Upper lobe of right lung (tissue), 1 donor: ENCODE results near the gene CLDN22. TPM values are rescaled to one million over a fixed set of nuclear protein-coding genes. Genes with fewer than 3 reads are reported as not detected.
A peak's percentile ranks its signal among the peaks of the same experiment; 100 is the strongest.
"Not testable (repeated sequence)": the region's sequence is repeated elsewhere in the genome, so short reads cannot be mapped to it uniquely, and the experiment has no call there.

Experiments
- ATAC-seq: fragments of 200-7000 bp; cut with Tn5 transposase; one replicate; pipeline ENCODE4 v1.9.1; 2020; ENCODE audit warnings: mild to moderate bottlenecking, moderate library complexity
- DNase-seq: peaks from one replicate; pipeline ENCODE4 v3.0.0-alpha.2; 2020
- H3K27ac ChIP-seq: fragments of 200-600 bp; one replicate; pipeline ENCODE4 v1.8.0; 2022
- H3K27me3 ChIP-seq: fragments of 200-600 bp; one replicate; pipeline ENCODE4 v1.8.0; 2022; ENCODE audit warnings: mild to moderate bottlenecking
- H3K36me3 ChIP-seq: fragments of 200-600 bp; one replicate; pipeline ENCODE4 v1.8.0; 2022
- H3K4me1 ChIP-seq: fragments of 200-600 bp; one replicate; pipeline ENCODE4 v1.8.0; 2022
- H3K4me3 ChIP-seq: fragments of 200-600 bp; one replicate; pipeline ENCODE4 v1.8.0; 2022; ENCODE audit warnings: mild to moderate bottlenecking
- H3K9me3 ChIP-seq: fragments of 200-600 bp; one replicate; pipeline ENCODE4 v1.8.0; 2022
- intact Hi-C: fragments of 100-400 bp; cut with DNase I; formaldehyde crosslinking; loops from one replicate; pipeline ENCODE4 v1.11.0; 2022
- total RNA-seq: library from RNA; stranded (reverse); fragmentation: NEBNext Ultra II Directional; extraction: Animal tissue kit (Norgen Biotek cat#: 25700); gene quantifications from one replicate; pipeline ENCODE4 v1.2.1, GENCODE V29; 2021
- TF ChIP-seq, protein P1 (sequence below): fragments of 200-600 bp; IDR thresholded peaks from one replicate; pipeline ENCODE4 v1.8.0; 2022; ENCODE audit warnings: antibody characterized with exemption
- donor health status: DM: no; HTN: yes; CAD: no; lungs with severe emphysema.

CLDN22 gene
- total RNA-seq, 1 donor from 2014 or later, result not detected

DNA sequence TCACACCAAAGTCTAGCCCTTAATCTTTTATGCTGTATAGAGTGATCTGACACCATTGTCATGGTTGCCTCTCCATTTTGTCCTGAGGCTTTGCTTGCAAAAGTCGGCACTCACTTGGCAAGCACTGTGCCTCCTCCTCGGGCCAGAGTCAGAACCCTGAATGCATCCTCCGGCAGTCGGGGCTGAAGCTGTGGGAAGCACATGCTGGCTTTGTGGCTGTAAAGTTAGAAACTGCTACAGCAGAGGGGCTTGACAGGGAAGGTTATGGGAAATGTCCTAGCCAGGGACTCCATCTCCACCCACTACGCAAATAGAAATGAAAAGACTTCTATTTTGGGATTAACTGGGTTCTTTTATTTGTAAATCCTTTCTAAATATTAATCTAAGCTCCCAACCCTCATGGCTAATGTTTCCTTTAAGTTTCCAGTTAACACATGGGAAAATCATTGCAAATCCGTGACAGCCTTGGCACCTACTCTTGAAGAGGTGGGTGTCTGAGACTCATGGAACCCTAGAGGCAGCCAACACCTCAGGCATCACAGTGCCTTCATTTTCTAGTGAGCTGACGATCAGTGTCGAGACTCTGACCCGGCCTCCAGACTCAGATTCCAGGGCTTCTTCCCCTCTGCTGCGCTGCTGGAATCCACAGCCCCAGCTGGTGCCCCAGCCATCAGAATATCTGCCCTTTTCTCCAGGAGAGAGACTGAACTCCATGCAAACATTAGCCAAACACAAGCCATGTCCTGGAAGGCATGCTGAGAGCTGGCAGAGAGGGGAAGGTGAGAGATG, 10.1 kb upstream of the CLDN22 start:
- TF ChIP-seq, protein P1, sequence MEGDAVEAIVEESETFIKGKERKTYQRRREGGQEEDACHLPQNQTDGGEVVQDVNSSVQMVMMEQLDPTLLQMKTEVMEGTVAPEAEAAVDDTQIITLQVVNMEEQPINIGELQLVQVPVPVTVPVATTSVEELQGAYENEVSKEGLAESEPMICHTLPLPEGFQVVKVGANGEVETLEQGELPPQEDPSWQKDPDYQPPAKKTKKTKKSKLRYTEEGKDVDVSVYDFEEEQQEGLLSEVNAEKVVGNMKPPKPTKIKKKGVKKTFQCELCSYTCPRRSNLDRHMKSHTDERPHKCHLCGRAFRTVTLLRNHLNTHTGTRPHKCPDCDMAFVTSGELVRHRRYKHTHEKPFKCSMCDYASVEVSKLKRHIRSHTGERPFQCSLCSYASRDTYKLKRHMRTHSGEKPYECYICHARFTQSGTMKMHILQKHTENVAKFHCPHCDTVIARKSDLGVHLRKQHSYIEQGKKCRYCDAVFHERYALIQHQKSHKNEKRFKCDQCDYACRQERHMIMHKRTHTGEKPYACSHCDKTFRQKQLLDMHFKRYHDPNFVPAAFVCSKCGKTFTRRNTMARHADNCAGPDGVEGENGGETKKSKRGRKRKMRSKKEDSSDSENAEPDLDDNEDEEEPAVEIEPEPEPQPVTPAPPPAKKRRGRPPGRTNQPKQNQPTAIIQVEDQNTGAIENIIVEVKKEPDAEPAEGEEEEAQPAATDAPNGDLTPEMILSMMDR, result no peak
- no peaks in the 10 kb centered on the region for H3K36me3 ChIP-seq
- no peak overlapping the region for H3K27ac ChIP-seq
- DNase-seq (no peak), ATAC-seq (no peak)
- H3K4me3 ChIP-seq, result no peak overlapping the region
- no peaks in the 10 kb centered on the region for H3K9me3 ChIP-seq
- no peaks in the 10 kb centered on the region for H3K4me1 ChIP-seq
- H3K27me3 ChIP-seq, result no peaks in the 10 kb centered on the region
- intact Hi-C loops, result no loop called here

DNA sequence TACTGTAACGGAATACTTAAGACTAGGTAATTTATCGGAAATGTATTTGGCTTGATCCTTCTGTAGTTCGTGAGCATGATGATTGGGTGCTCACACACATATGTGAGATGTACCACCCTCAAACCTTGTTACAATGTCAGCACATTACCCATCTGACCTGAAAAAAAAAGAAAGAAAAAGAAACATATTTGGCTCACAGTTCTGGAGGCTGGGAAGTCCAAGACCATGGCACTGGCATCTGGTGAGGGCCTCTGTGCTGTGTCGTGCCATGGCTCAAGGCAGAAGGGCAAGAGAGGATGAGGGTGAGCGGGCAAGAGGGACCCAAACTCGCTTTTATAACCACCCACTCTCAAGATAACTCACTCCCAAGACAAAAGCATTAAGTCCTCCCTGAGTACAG, 9.2 kb upstream of the CLDN22 start:
- DNase-seq (no peak), ATAC-seq (no peak)
- H3K27me3 ChIP-seq, result no peaks in the 10 kb centered on the region
- H3K36me3 ChIP-seq, result no peaks in the 10 kb centered on the region
- intact Hi-C loops, result no loop called here
- no peaks in the 10 kb centered on the region for H3K9me3 ChIP-seq
- no peak overlapping the region for H3K27ac ChIP-seq
- TF ChIP-seq, protein P1, result no peak
- no peak overlapping the region for H3K4me3 ChIP-seq
- no peaks in the 10 kb centered on the region for H3K4me1 ChIP-seq

DNA sequence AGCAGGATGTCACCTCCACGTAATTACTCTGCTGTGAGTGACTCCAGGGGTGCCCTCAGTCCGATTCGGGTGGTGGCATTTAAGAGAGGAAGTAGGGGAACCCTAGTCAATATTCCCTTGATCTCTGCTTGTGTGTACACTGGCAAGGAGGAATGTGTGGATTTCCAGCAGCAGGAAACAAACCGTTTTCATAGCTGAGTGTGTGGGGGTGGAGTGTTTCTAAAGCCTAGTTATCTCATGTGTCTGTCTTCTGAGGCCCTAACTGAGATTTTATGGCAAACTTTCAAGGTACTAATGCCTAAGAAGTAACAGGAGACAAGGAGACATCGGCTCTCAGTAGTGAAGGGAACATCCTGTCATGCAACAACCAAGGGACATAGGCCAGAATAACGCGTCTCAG, 8.8 kb upstream of the CLDN22 start:
- H3K9me3 ChIP-seq, result no peaks in the 10 kb centered on the region
- H3K27me3 ChIP-seq, result no peaks in the 10 kb centered on the region
- TF ChIP-seq, protein P1, result no peak
- intact Hi-C loops, result no loop called here
- H3K4me1 ChIP-seq, result no peaks in the 10 kb centered on the region
- no peak overlapping the region for H3K4me3 ChIP-seq
- ATAC-seq (no peak), DNase-seq (no peak)
- H3K27ac ChIP-seq, result no peak overlapping the region
- H3K36me3 ChIP-seq, result no peaks in the 10 kb centered on the region

DNA sequence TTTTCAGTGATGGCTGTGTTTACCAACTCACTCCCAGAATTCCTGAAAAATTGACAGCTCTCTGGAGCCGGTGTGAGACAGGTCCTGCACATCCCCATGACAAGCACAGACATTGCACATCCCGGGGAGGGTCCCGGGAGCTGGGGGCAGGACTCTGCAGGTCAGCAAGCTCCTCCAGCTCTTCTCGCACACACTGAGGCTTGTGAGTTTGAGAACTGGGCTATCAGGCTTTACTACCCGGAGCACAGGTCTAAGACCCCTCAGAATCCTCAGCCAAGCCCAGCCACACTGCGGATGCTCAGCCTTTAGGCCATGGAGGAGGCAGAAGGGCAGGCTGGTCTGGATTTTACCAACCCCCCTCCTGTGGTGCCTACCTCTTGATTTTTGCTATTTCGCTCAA, 7.8 kb upstream of the CLDN22 start:
- TF ChIP-seq, protein P1, result no peak
- peak; percentile 34 for DNase-seq
- no peak for ATAC-seq
- Histone ChIP-seq H3K27ac (no peak overlapping the region), H3K27me3 (no peaks in the 10 kb centered on the region), H3K36me3 (no peaks in the 10 kb centered on the region), H3K9me3 (no peaks in the 10 kb centered on the region), H3K4me3 (no peak overlapping the region), H3K4me1 (no peaks in the 10 kb centered on the region)
- intact Hi-C loops, result no loop called here

DNA sequence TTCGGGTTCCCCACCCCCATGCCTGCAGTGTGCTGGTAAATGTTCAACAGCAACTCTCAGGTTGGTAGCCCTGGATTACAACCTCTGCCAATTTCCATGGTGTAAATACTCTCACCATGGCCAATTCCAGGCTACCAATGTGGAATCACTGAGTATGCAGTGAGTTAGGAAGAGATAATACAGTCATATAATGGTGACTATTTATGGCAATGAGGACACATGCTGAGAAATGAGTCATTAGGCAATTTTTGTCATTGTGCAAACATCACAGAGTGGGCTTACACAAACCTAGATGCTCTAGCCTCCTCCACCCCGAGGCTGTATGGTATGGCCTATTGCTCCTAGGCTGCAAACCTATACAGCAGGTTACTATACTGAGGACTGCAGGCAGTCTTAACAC, 6.8 kb upstream of the CLDN22 start:
- Histone ChIP-seq H3K4me3 (no peak overlapping the region), H3K9me3 (no peaks in the 10 kb centered on the region), H3K4me1 (no peaks in the 10 kb centered on the region), H3K27me3 (no peaks in the 10 kb centered on the region), H3K27ac (no peak overlapping the region), H3K36me3 (no peaks in the 10 kb centered on the region)
- DNase-seq (no peak), ATAC-seq (no peak)
- TF ChIP-seq, protein P1, result no peak
- intact Hi-C loops, result no loop called here

DNA sequence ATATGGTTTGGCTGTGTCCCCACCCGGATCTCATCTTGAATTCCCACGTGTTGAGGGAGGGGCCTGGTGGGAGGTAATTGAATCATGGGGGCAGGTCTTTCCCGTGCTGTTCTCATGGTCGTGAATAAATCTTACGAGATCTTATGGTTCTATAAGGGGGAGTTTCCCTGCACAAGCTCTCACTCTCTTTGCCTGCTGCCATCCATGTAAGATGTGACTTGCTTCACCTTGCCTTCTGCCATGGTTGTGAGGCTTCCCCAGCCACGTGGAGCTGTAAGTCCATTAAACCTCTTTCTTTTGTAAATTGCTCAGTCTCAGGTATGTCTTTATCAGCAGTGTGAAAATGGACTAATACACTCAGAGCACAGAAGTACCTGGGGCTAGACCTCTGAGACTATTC, 6.3 kb upstream of the CLDN22 start:
- H3K36me3 ChIP-seq, H3K4me1 ChIP-seq, H3K4me3 ChIP-seq, intact Hi-C loops, ATAC-seq, H3K27me3 ChIP-seq, H3K9me3 ChIP-seq, DNase-seq, H3K27ac ChIP-seq: not testable (repeated sequence)
